Liver (tissue), 9 donors: ENCODE data around the gene SERINC1. TPM values are rescaled to one million over a fixed set of nuclear protein-coding genes. Genes with fewer than 3 reads are reported as not detected.

Source experiments
- DNase-seq: peaks from one replicate; pipeline ENCODE4 v3.0.0-alpha.2; 2017; ENCODE audit warnings: low spot score
- H3K27ac ChIP-seq, 2 donors: one replicate each; pipeline ENCODE4 v1.7.0; 2013; ENCODE audit warnings: inconsistent platforms in 2 of 2, low read length in 2 of 2, control low read depth in 1 of 2, low read depth in 1 of 2, mild to moderate bottlenecking in 1 of 2
- H3K27me3 ChIP-seq, 4 donors: one replicate each; pipeline versions ENCODE4 v1.6.1 to v1.7.0; 2013; ENCODE audit warnings: low read length in 3 of 4, inconsistent platforms in 1 of 4, mild to moderate bottlenecking in 1 of 4, moderate library complexity in 1 of 4; ENCODE audit not compliant: control insufficient read depth in 4 of 4, insufficient read depth in 4 of 4
- H3K36me3 ChIP-seq, 4 donors: one replicate each; pipeline versions ENCODE4 v1.6.1 to v1.7.0; 2013; ENCODE audit warnings: low read length in 3 of 4, mild to moderate bottlenecking in 3 of 4, low read depth in 1 of 4, moderate library complexity in 1 of 4; ENCODE audit not compliant: control insufficient read depth in 4 of 4, insufficient read depth in 3 of 4
- H3K4me1 ChIP-seq, 4 donors: one replicate each; pipeline versions ENCODE4 v1.6.1 to v1.7.0; 2013; ENCODE audit warnings: low read length in 3 of 4, mild to moderate bottlenecking in 3 of 4, moderate library complexity in 1 of 4; ENCODE audit not compliant: control insufficient read depth in 4 of 4, insufficient read depth in 4 of 4
- H3K4me3 ChIP-seq, 3 donors: one replicate each; pipeline versions ENCODE4 v1.6.1 to v1.7.0; 2013; ENCODE audit warnings: low read length in 3 of 3, control low read depth in 1 of 3, low read depth in 1 of 3, mild to moderate bottlenecking in 1 of 3
- H3K9ac ChIP-seq, 2 donors: one replicate each; pipeline ENCODE4 v1.7.0; 2013; ENCODE audit warnings: low read length in 2 of 2, mild to moderate bottlenecking in 2 of 2, moderate library complexity in 2 of 2, control low read depth in 1 of 2, low read depth in 1 of 2
- H3K9me3 ChIP-seq, 4 donors: one replicate each; pipeline versions ENCODE4 v1.6.1 to v1.7.0; 2013; ENCODE audit warnings: low read length in 3 of 4; ENCODE audit not compliant: control insufficient read depth in 4 of 4
- ATF3 ChIP-seq: IDR thresholded peaks from 2 replicates; pipeline ENCODE4 v1.6.1; 2016; ENCODE audit warnings: antibody characterized with exemption
- CTCF ChIP-seq: fragments of 150-350 bp; IDR thresholded peaks from 2 replicates; pipeline ENCODE4 v1.5.1; 2017; ENCODE audit warnings: improper control_type of control experiment, low read depth, low read length; ENCODE audit not compliant: missing input control
- EGR1 ChIP-seq, 2 donors: IDR thresholded peaks; 2 replicates each; pipeline ENCODE4 v1.6.1; 2016 to 2018; ENCODE audit warnings: antibody characterized with exemption in 2 of 2, low read depth in 2 of 2
- FOXA1 ChIP-seq: IDR thresholded peaks from 2 replicates; pipeline ENCODE4 v1.6.1; 2016; ENCODE audit warnings: antibody characterized with exemption
- FOXA2 ChIP-seq: IDR thresholded peaks from 2 replicates; pipeline ENCODE4 v1.6.1; 2016; ENCODE audit warnings: antibody characterized with exemption
- GABPA ChIP-seq, 2 donors: IDR thresholded peaks in 1 of 2; conservative IDR thresholded peaks in 1 of 2; 2 replicates each; pipeline ENCODE4 v1.6.1; 2016; ENCODE audit warnings: antibody characterized with exemption in 2 of 2, mild to moderate bottlenecking in 1 of 2, moderate library complexity in 1 of 2
- HNF4A ChIP-seq, 2 donors: conservative IDR thresholded peaks; 2 replicates each; pipeline ENCODE4 v1.6.1; 2016; ENCODE audit warnings: antibody characterized with exemption in 2 of 2, mild to moderate bottlenecking in 2 of 2
- JUND ChIP-seq, 2 donors: IDR thresholded peaks; 2 replicates each; pipeline ENCODE4 v1.6.1; 2016; ENCODE audit warnings: antibody characterized with exemption in 2 of 2
- MAX ChIP-seq: IDR thresholded peaks from 2 replicates; pipeline ENCODE4 v1.6.1; 2016; ENCODE audit warnings: antibody characterized with exemption
- NR2F2 ChIP-seq: IDR thresholded peaks from 2 replicates; pipeline ENCODE4 v1.6.1; 2016; ENCODE audit warnings: antibody characterized with exemption
- RAD21 ChIP-seq, 2 donors: IDR thresholded peaks; 2 replicates each; pipeline ENCODE4 v1.6.1; 2016; ENCODE audit warnings: antibody characterized with exemption in 2 of 2, mild to moderate bottlenecking in 2 of 2
- REST ChIP-seq: IDR thresholded peaks from 2 replicates; pipeline ENCODE4 v1.6.1; 2016; ENCODE audit warnings: antibody characterized with exemption, mild to moderate bottlenecking
- SP1 ChIP-seq: IDR thresholded peaks from 2 replicates; pipeline ENCODE4 v1.6.1; 2018; ENCODE audit warnings: antibody characterized with exemption, mild to moderate bottlenecking
- TAF1 ChIP-seq: conservative IDR thresholded peaks from 2 replicates; pipeline ENCODE4 v1.6.1; 2016; ENCODE audit warnings: antibody characterized with exemption, mild to moderate bottlenecking
- YY1 ChIP-seq: IDR thresholded peaks from 2 replicates; pipeline ENCODE4 v1.6.1; 2016; ENCODE audit warnings: antibody characterized with exemption, mild to moderate bottlenecking
- ZBTB33 ChIP-seq: IDR thresholded peaks from 2 replicates; pipeline ENCODE4 v1.6.1; 2016; ENCODE audit warnings: antibody characterized with exemption
- WGBS: extraction: QIAGEN DNeasy Blood & Tissue Kit; methylation state at CpG from one replicate; pipeline ENCODE4 v1.1.7; 2013; 5-methylcytosine and 5-hydroxymethylcytosine counted together
- polyA plus RNA-seq, 2 donors: library from polyadenylated mRNA; stranded (reverse) in 1 of 2; unstranded in 1 of 2; fragments of 200-250 nt in 1 of 2; fragments of >200 nt in 1 of 2; fragmentation: Nextera tagmentation in 1 of 2; extraction: Ambion mirVana in 1 of 2; gene quantifications; one replicate each; pipeline versions ENCODE4 v1.2.1 to v1.2.3, GENCODE V29; 2013 to 2015
- total RNA-seq, 2 donors: library from RNA; depleted of rRNA; stranded (reverse); fragments of >200 nt; gene quantifications; one replicate each; pipeline ENCODE4 v1.2.3, GENCODE V29; 2014
- donor health status: healthy.
- donor health status: healthy.
- donor health status: healthy.
- donor health status: healthy.
- donor health status: healthy.

SERINC1 gene
- total and polyA plus RNA-seq, 4 donors, result 79.8 to 139 (median 113) TPM

- Histone ChIP-seq H3K9ac (no peak overlapping the region), H3K9me3 (no peaks in the 10 kb centered on the region), H3K4me1 (no peaks in the 10 kb centered on the region), H3K36me3 (peaks cover 1 to 15% (median 13%) of the 10 kb centered on the region in 4 donors), H3K27me3 (no peaks in the 10 kb centered on the region), H3K4me3 (no peak overlapping the region), H3K27ac (no peak overlapping the region)
- DNase-seq, result no peak
- no peak for TF ChIP-seq HNF4A (conservative IDR thresholded peaks at IDR 0.05)
- TF ChIP-seq RAD21 (IDR thresholded peaks at IDR 0.05), result no peak
- TF ChIP-seq REST, result no peak
- no peak for TF ChIP-seq MAX
- TF ChIP-seq FOXA1, result no peak
- TF ChIP-seq CTCF, result no peak
- TF ChIP-seq ATF3, result no peak
- TF ChIP-seq NR2F2, result no peak
- no peak for TF ChIP-seq SP1
- TF ChIP-seq GABPA (IDR thresholded peaks at IDR 0.05 in 1 of 2, conservative IDR thresholded peaks at IDR 0.05 in 1 of 2), result no peak
- TF ChIP-seq EGR1 (IDR thresholded peaks at IDR 0.05; ENCODE audit: low read depth in 2 of 2), result no peak
- no peak for TF ChIP-seq ZBTB33
- no peak for TF ChIP-seq YY1
- no peak for TF ChIP-seq FOXA2
- no peak for TF ChIP-seq TAF1
These were observed 42.3 kb downstream of the SERINC1 start for GRCh38 chr6:122429323-122429722.

GRCh38 chr6:122428781-122429180 lies 42.8 kb downstream of the SERINC1 start:
- DNase-seq, result no peak
- 99% methylated on average over 1 of the region's 1 CpG for WGBS
- Histone ChIP-seq H3K4me3 (no peak overlapping the region), H3K4me1 (no peaks in the 10 kb centered on the region), H3K36me3 (peaks cover 4 to 15% (median 13%) of the 10 kb centered on the region in 4 donors), H3K9ac (no peak overlapping the region), H3K27me3 (no peaks in the 10 kb centered on the region), H3K27ac (no peak overlapping the region), H3K9me3 (no peaks in the 10 kb centered on the region)
- TF ChIP-seq TAF1 (no peak), FOXA2 (no peak), JUND (IDR thresholded peaks at IDR 0.05) (no peak), YY1 (no peak), REST (no peak), RAD21 (IDR thresholded peaks at IDR 0.05) (no peak), HNF4A (conservative IDR thresholded peaks at IDR 0.05) (no peak), NR2F2 (no peak), SP1 (no peak), FOXA1 (no peak), ZBTB33 (no peak), EGR1 (IDR thresholded peaks at IDR 0.05; ENCODE audit: low read depth in 2 of 2) (no peak)
